GM23338 (cell line): ENCODE measurements around the gene CADPS2. TPM values are rescaled to one million over a fixed set of nuclear protein-coding genes. Genes with fewer than 3 reads are reported as not detected.
A peak's percentile ranks its signal among the peaks of the same experiment; 100 is the strongest.

Experiments
- ATAC-seq: fragments of 200-7000 bp; cut with Tn5 transposase; 3 replicates; pipeline ENCODE4 v1.9.1; 2020
- DNase-seq: peaks from one replicate; pipeline ENCODE4 v3.0.0-alpha.2; 2015; ENCODE audit warnings: low spot score
- H2AFZ ChIP-seq: fragments of 200-600 bp; sonication (generic); 2 replicates; pipeline ENCODE4 v1.8.0; 2016; ENCODE audit warnings: antibody characterized with exemption, mild to moderate bottlenecking, moderate library complexity
- H3F3A ChIP-seq: fragments of 200-600 bp; sonication (generic); replicated peaks from 2 replicates; pipeline ENCODE4 v1.8.0; 2017; ENCODE audit warnings: antibody characterized with exemption, mixed run types, low read depth
- H3K27ac ChIP-seq: fragments of 200-600 bp; sonication (generic); 2 replicates; pipeline ENCODE4 v1.6.1; 2016; ENCODE audit warnings: low read depth
- H3K27me3 ChIP-seq: fragments of 200-600 bp; sonication (generic); 2 replicates; pipeline ENCODE4 v1.8.0; 2016; ENCODE audit warnings: mild to moderate bottlenecking, mixed run types, moderate library complexity; ENCODE audit not compliant: insufficient read depth
- H3K36me3 ChIP-seq: fragments of 200-600 bp; sonication (generic); 2 replicates; pipeline ENCODE4 v1.8.0; 2016; ENCODE audit warnings: mild to moderate bottlenecking; ENCODE audit not compliant: insufficient read depth
- H3K4me1 ChIP-seq: fragments of 200-600 bp; sonication (generic); 2 replicates; pipeline ENCODE4 v1.8.0; 2016; ENCODE audit warnings: mild to moderate bottlenecking, moderate library complexity; ENCODE audit not compliant: insufficient read depth
- H3K4me2 ChIP-seq: fragments of 200-600 bp; sonication (generic); 2 replicates; pipeline ENCODE4 v1.7.1; 2017; ENCODE audit warnings: mixed run types
- H3K4me3 ChIP-seq: fragments of 200-600 bp; sonication (generic); 2 replicates; pipeline ENCODE4 v1.6.1; 2016; ENCODE audit warnings: mixed run types
- H3K79me2 ChIP-seq: fragments of 200-600 bp; sonication (generic); replicated peaks from 2 replicates; pipeline ENCODE4 v1.8.0; 2017; ENCODE audit warnings: mild to moderate bottlenecking; ENCODE audit not compliant: insufficient read depth
- H3K9me2 ChIP-seq: fragments of 200-600 bp; sonication (generic); 2 replicates; pipeline ENCODE4 v1.8.0; 2017; ENCODE audit not compliant: insufficient read depth
- H4K20me1 ChIP-seq: fragments of 200-600 bp; sonication (generic); replicated peaks from 2 replicates; pipeline ENCODE4 v1.8.0; 2017; ENCODE audit warnings: mild to moderate bottlenecking; ENCODE audit not compliant: insufficient read depth
- H3K27ac Mint-ChIP-seq: 2 replicates; pipeline ENCODE4 v1.8.0; 2020; ENCODE audit warnings: inconsistent platforms, mild to moderate bottlenecking, moderate library complexity, mixed read lengths
- H3K27me3 Mint-ChIP-seq: 3 replicates; pipeline ENCODE4 v1.8.0; 2022; ENCODE audit warnings: low read depth, mild to moderate bottlenecking, moderate library complexity, mixed read lengths, inconsistent platforms; ENCODE audit not compliant: insufficient read depth, poor library complexity
- H3K36me3 Mint-ChIP-seq: 3 replicates; pipeline ENCODE4 v1.8.0; 2021; ENCODE audit warnings: low read depth, mild to moderate bottlenecking, inconsistent platforms, moderate library complexity, mixed read lengths
- H3K4me1 Mint-ChIP-seq: 3 replicates; pipeline ENCODE4 v1.8.0; 2020; ENCODE audit warnings: mild to moderate bottlenecking, inconsistent platforms, mixed read lengths
- H3K4me3 Mint-ChIP-seq: 3 replicates; pipeline ENCODE4 v1.8.0; 2021; ENCODE audit warnings: moderate library complexity, mild to moderate bottlenecking, inconsistent platforms, mixed read lengths
- H3K9me3 Mint-ChIP-seq: 3 replicates; pipeline ENCODE4 v1.8.0; 2020; ENCODE audit warnings: moderate library complexity, mild to moderate bottlenecking, inconsistent platforms, mixed read lengths
- CREB1 ChIP-seq: fragments of 250-450 bp; sonication (Bioruptor Pico); IDR thresholded peaks from 2 replicates; pipeline ENCODE4 v1.5.0; 2020; ENCODE audit warnings: low read depth, mild to moderate bottlenecking, moderate library complexity
- EZH2 ChIP-seq: fragments of 200-600 bp; sonication (generic); IDR thresholded peaks from one replicate; pipeline ENCODE4 v1.8.0; 2017; ENCODE audit warnings: antibody characterized with exemption, mild to moderate bottlenecking, low read depth; ENCODE audit not compliant: unreplicated experiment
- POLR2AphosphoS5 ChIP-seq: IDR thresholded peaks from 2 replicates; pipeline ENCODE4 v1.6.1; 2016; ENCODE audit warnings: antibody characterized with exemption, low read depth
- REST ChIP-seq: IDR thresholded peaks from one replicate; pipeline ENCODE4 v1.6.1; 2018; ENCODE audit warnings: antibody characterized with exemption; ENCODE audit not compliant: unreplicated experiment
- STAT1 ChIP-seq: IDR thresholded peaks from one replicate; pipeline ENCODE4 v1.6.1; 2016; ENCODE audit warnings: antibody characterized with exemption; ENCODE audit not compliant: unreplicated experiment
- ZNF114 ChIP-seq: fragments of 250-450 bp; sonication (Bioruptor Pico); IDR thresholded peaks from 2 replicates; pipeline ENCODE4 v1.5.0; 2020; ENCODE audit warnings: mild to moderate bottlenecking, moderate library complexity
- ZNF462 ChIP-seq: fragments of 250-450 bp; sonication (Bioruptor Pico); IDR thresholded peaks from 2 replicates; pipeline ENCODE4 v1.5.0; 2020; ENCODE audit warnings: mild to moderate bottlenecking, moderate library complexity
- polyA plus RNA-seq: library from polyadenylated mRNA; unstranded; fragments of >200 nt; fragmentation: Nextera tagmentation; extraction: Ambion mirVana; gene quantifications from 2 replicates; pipeline ENCODE4 v1.2.1, GENCODE V29; 2016
- total RNA-seq: library from RNA; depleted of rRNA; stranded (reverse); fragments of >200 nt; shearing (Covaris generic); gene quantifications from 2 replicates; pipeline ENCODE4 v1.2.3, GENCODE V29; 2014
- TF ChIP-seq, protein P1 (sequence below), 2 experiments: fragments of 200-600 bp in 1 of 2; sonication (generic) in 1 of 2; conservative IDR thresholded peaks; 2 replicates each; pipeline versions ENCODE4 v1.5.1 to v1.6.1; 2016 to 2017; ENCODE audit warnings: antibody characterized with exemption in 2 of 2, low read depth in 2 of 2, mild to moderate bottlenecking in 2 of 2, moderate library complexity in 1 of 2

Gene CADPS2
- total and polyA plus RNA-seq, 2 experiments from 2014 or later, result 16.3 to 36.9 TPM

- TF ChIP-seq POLR2AphosphoS5 (no peak), ZNF114 (CRISPR knock-in tag) (no peak), EZH2 (no peak), CREB1 (CRISPR knock-in tag) (no peak), REST (no peak), STAT1 (no peak)
- TF ChIP-seq, protein P1, sequence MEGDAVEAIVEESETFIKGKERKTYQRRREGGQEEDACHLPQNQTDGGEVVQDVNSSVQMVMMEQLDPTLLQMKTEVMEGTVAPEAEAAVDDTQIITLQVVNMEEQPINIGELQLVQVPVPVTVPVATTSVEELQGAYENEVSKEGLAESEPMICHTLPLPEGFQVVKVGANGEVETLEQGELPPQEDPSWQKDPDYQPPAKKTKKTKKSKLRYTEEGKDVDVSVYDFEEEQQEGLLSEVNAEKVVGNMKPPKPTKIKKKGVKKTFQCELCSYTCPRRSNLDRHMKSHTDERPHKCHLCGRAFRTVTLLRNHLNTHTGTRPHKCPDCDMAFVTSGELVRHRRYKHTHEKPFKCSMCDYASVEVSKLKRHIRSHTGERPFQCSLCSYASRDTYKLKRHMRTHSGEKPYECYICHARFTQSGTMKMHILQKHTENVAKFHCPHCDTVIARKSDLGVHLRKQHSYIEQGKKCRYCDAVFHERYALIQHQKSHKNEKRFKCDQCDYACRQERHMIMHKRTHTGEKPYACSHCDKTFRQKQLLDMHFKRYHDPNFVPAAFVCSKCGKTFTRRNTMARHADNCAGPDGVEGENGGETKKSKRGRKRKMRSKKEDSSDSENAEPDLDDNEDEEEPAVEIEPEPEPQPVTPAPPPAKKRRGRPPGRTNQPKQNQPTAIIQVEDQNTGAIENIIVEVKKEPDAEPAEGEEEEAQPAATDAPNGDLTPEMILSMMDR (conservative IDR thresholded peaks at IDR 0.05; ENCODE audit: low read depth in 2 of 2), result no peak
Measured at GRCh38 chr7:122339145-122339904, 546.9 kb downstream of the CADPS2 start (continued).

DNA sequence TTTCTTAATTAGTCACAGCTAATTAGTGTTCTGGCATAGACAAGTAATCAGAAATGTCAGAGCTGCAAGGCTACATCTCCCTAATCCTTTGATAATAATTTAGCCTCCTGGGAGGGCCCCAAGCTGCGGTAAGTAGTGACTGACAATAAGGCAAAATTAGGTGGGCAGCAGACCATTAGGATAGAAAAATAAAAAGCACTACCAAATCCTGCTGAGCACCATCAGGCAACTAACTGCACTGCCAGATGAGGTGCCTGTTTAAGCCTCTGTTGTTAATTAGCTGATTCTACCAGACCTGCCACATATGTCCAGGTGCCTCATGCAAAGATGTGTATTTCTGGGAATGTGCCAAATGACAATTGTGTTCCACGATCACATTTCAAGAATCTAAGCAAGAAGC is 549.2 kb downstream of the CADPS2 start:
- Histone ChIP-seq H3K27me3 (no peaks in the 10 kb centered on the region), H3K79me2 (no peaks in the 10 kb centered on the region), H3K4me1 (peaks cover 16% of the 10 kb centered on the region), H3K36me3 (no peaks in the 10 kb centered on the region), H3K4me2 (peak overlapping the region; percentile 30), H2AFZ (no peak overlapping the region), H3K4me3 (no peak overlapping the region), H4K20me1 (no peaks in the 10 kb centered on the region), H3F3A (no peaks in the 10 kb centered on the region), H3K27ac (no peak overlapping the region), H3K9me2 (no peaks in the 10 kb centered on the region)
- Mint-ChIP-seq H3K27me3 (no peaks in the 10 kb centered on the region), H3K36me3 (no peaks in the 10 kb centered on the region), H3K4me1 (peaks cover 25% of the 10 kb centered on the region), H3K9me3 (no peaks in the 10 kb centered on the region), H3K4me3 (no peak overlapping the region), H3K27ac (no peak overlapping the region)
- DNase-seq, result no peak
- peak; percentile 47; the same call in 2 of the 3 replicates for ATAC-seq
- no peak for TF ChIP-seq ZNF462
